TTC549 (cell line): ENCODE data around the gene SYT15.
"Not testable (repeated sequence)": the region's sequence is repeated elsewhere in the genome, so short reads cannot be mapped to it uniquely, and the experiment has no call there.

ENCODE experiments used
- FAIRE-seq: peaks from 2 replicates; lab custom pipeline; 2012; peaks lifted over from hg19 to GRCh38; lab: Jason Lieb, UNC

SYT15 gene

DNA sequence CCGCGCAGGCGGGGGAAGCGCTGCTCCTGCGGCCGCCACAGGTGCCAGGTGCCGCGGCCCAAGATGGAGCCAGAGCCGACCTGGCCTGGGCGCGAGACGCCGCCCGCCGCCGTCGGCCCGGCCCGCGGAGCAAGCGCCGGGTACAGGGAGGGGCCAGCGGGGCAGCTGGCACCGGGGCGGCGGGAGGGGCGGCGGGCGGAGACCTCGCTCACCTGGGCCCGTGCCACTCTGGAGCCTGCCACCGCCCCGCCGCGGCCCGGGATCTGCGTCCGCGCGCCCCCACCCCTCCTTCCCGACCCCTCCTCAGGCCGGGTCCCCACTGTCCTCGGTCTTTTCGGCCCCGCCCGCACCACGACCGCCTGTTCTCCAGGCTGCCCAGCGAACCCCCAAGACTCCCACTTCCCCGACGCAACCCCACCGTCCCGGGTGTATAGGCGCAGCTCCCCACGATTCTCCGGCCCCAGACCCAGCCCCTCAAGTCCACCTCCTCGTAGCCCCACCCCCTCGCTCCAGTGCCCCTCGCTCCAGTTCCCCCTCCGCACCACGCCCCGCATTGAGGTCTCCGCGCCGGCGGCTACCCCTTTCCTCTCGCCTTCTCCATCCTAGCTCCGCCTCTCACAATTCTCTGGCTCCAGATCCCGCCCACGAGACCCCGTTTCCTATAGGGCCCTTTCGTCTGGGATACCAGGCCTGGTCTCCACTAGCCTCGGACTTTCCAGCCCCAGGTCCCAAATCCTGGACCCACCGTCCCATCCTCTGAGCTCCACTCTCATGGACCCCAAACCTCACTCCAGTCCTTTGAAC lies 22.2 kb upstream of the SYT15 start, which contains the start of gene GPRIN2:
Gene GPRIN2, minus strand, starts transcription at position 144 of the 804 bp plus-strand sequence. CDS start 5,922 bp downstream, outside the sequence.
- no peak for FAIRE-seq

- FAIRE-seq = no peak
These were observed 21.4 kb upstream of the SYT15 start for GRCh38 chr10:46557319-46558121.

GRCh38 chr10:46558122-46558391 lies 20.9 kb upstream of the SYT15 start:
- FAIRE-seq = no peak

DNA sequence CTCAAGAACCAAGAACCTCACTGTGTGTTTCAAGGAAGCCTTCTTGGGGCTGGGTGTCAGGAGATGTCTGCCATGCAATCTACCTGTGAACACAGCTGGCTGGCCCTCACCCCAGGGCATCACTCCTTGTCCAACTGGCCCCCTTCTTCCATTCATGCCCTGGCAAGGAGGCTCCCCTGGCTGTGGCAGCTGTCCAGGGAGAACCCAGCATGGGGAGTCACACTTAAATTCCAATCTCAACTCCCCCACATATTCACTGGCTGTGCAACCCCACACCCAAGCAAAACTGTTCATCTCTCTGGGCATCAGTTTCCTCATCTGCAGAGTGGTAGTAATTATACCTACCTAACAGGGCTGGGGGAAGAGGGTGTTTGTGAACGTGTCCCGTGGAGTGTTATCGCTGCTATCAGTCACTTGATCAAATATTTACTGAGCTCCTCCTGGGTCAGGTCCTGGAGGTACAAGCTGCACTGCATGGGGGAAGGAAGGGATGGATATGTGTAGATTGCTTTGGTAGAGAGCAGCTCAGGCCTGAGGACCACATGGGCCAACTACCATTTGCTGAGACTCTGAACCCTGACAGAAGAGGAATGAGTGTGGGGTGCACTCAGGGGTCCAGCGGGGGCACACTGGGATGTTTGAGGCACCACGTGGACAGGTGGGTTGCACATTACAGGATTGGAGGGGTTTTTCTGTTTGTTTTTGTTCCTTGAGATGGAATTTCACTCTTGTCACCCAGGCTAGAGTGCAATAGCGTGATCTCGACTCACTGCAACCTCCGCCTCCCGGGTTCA lies 20.3 kb upstream of the SYT15 start:
- no peak for FAIRE-seq

GRCh38 chr10:46559231-46559671 lies 19.7 kb upstream of the SYT15 start:
- FAIRE-seq = no peak

DNA sequence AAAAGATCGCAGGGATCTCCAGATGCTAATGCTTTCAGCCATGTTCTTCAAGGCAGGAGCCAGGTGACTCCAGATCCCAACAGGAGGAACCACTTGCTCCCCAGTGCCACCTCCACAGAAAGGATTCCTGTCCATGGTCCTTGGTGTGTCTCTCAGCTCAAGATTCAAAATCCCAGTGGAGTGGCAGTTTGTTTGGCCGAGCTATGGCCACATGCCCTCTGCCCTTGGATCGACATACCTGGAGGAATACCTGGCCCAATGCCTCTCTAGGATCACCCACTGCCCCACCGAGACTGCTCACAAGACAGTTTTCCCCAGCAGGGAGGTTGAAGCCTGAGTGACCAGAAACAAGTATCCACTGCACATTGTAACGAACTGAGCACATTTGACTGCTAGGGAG lies 18.5 kb upstream of the SYT15 start:
- no peak for FAIRE-seq

- FAIRE-seq = no peak
These were observed 18.0 kb upstream of the SYT15 start for GRCh38 chr10:46560952-46561351.

GRCh38 chr10:46565591-46566332 lies 13.2 kb upstream of the SYT15 start:
- FAIRE-seq = peak; percentile 65

DNA sequence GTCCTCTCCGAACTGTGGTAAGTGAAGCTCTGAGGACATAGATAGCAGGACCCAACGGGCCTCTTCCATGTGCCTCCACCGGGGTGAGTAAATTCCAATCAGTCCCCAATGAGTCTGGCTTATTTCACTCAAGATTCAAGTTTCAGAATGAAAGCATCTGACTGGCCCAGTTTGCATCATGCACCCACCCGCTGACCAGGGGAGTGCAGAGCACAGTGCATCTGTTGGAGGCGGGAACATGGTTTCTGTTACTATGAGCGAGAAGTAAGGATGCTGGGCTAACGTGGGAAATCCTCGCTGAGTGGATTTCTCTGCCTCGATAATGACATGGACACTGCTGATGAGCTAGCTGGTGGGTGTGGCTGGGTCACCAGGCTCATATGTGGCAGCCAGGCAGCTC lies 11.8 kb upstream of the SYT15 start:
- FAIRE-seq = not testable (repeated sequence)

GRCh38 chr10:46570655-46571054 lies 8.3 kb upstream of the SYT15 start:
- not testable (repeated sequence) for FAIRE-seq

DNA sequence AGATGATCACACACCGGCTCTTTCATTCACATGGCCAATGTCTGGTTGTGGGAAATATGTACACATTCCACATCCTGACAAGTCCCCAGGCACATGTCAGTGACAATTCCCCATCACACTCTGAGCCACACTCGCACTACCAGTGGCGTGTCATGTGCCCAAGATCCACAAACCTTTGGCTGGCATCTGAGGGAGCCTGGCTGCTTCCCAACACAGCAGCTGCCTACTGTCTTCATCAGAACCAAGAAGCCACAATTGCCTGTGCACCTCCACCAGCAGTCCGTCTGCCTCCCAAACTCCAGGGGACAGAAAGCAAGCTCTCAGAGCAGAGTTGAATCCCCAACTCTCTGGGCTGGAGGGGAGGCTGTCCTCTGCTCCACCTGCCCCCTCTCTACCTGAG lies 6.2 kb upstream of the SYT15 start:
- FAIRE-seq = not testable (repeated sequence)

- not testable (repeated sequence) for FAIRE-seq
These were observed 5.6 kb upstream of the SYT15 start for GRCh38 chr10:46573314-46573713.

GRCh38 chr10:46573884-46574283 lies 5.0 kb upstream of the SYT15 start:
- not testable (repeated sequence) for FAIRE-seq

DNA sequence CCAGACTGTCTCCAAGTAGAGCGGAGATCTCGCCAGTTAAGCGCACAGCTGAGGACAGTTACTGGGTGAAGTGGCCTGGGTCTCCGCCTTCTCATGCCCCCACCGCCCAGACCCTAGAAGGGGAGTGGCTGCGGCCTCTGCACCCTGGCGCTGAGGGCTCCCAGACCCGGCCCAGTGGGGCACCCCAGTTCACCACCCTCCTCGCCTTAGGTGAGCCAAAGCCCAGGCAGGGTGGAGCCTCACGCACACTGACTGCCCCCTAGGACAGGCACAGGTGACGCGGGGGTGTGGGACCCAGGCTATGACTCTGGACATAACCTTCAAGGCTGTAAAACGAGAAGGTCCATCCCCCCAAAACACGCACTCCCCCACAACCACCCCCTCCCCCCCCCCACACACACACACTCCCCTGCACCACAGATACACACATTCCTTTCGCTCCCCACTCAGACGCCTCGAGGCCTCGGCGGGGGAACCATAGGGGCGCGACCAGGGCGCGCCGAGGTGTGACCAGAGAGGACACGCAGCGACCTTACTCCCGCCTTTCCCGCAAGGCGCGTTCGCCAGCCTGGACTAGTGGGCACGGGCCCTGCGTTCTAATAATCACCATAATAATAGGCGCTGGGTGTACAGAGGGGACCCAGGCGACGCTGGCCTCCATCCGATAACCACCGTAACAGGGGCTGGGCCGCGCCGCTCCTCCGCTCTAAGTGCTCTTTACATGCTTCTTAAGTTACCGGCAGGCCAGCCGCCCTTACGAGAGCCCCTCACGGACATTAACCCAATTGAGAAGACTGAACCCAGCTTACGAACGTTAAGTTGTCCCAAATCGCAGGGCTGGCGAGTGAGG lies 1.1 kb upstream of the SYT15 start:
- not testable (repeated sequence) for FAIRE-seq

DNA sequence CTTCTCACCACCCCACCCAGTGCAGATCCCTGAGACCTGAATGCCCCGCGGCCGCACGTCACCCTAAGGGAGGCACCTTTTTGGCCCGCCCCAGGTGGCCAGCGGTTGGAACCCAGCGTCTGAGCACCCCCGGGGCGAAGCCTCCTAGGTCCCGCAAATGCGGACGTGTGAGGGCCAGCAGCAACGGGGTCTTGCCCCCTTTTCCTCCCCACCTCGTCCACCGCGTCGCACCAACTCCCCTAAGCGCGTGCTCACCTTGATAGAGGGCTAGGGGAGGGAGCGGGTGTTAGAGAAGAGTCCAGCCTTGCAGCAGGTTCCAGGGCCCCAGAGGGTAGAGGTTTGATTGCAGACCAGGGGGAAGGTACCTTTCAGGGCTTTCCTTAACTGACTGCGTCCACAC lies 450 bp downstream of the SYT15 start:
- FAIRE-seq = not testable (repeated sequence)

DNA sequence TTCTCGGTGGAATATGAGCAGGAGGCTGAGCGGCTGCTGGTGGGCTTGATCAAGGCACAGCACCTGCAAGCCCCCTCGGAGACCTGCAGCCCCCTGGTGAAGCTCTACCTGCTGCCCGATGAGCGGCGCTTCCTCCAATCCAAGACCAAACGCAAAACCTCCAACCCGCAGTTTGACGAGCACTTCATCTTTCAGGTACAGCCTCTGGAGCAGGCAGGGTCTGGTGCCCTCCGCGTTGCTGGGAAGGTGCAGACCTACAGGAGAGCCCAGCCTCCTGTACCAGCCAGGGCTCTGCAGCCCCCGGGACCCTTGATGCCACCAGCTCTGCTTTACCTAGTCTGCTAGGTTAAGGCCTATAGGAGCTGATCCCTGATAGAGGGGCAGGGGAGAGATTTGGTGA lies 3.1 kb downstream of the SYT15 start:
- not testable (repeated sequence) for FAIRE-seq

DNA sequence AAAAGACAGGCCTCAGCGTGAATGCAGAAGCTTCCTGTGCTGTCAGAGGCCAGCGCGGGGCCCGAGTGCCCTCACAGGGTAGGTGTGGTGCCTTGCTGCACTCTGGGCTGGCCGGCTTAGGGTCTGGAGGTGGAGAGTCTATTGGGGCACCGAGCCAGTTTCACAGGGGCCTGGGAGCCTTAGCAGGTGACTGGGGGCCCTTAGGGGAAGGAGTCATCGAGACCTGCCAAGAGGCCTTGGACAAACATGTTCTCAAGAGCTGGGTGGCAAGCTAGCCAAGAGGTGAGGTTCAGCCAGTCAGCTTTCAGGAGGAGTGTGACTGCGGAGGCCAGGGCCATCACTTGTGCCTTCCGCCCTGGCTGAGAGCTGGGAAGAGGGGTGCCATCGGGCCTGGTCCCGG lies 3.6 kb downstream of the SYT15 start:
- FAIRE-seq = not testable (repeated sequence)

DNA sequence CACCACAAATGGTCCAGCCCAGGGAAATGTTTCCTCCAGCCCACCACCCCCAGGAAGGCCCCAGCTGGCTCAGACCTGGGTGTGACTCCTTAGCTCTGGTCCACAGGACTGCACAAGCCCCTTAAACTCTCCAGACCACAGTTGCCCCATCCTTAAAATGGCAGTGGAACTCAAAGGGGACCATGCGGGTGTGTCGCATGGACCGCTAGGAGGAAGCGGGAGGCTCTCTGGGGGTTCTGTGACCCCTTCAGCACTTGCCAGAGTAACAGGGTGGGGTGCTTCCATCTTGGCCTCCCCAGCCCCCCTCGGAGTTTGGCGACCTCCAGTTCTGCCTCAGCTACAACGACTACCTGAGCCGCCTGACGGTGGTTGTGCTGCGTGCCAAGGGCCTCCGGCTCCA lies 5.3 kb downstream of the SYT15 start:
- FAIRE-seq = not testable (repeated sequence)

DNA sequence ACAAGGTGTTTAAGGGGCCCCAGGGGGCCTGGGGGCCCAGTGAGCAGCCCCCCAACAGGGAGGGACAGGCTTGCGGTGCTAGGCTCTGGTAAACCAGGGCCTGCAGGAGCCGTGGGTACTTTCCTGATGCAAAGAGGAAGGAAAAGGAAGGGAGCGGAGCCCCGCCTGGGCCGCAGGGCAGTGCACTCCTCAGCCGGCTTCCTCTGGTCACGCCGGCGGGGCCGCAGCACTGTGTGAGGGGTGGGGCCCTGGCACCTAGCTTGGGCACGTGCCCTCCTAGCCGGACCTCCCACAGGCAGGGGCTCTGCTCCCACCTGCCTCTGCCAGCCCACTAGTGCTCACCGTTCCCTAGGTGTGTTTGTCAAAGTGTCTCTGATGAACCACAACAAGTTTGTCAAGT lies 6.3 kb downstream of the SYT15 start:
- FAIRE-seq = not testable (repeated sequence)

GRCh38 chr10:46587546-46587945 lies 8.6 kb downstream of the SYT15 start:
- not testable (repeated sequence) for FAIRE-seq

GRCh38 chr10:46588221-46588620 lies 9.3 kb downstream of the SYT15 start:
- FAIRE-seq = not testable (repeated sequence)
